ENCODE measurements around the gene OSGEPL1.
A peak's percentile ranks its signal among the peaks of the same experiment; 100 is the strongest.

OSGEPL1 gene

GRCh38 chr2:189762551-189763298 is at the start of gene OSGEPL1:
Gene OSGEPL1, minus strand, starts transcription at chr2:189762792. Its CDS starts 1,152 bp downstream, at chr2:189761640.
- Histone ChIP-seq H3K27me3 (ENCODE audit: low read depth, low read length) (no peaks in the 10 kb centered on the region), H2AFZ (ENCODE audit: low read depth, low read length) (peak within 1 kb of the TSS; percentile 100), H4K20me1 (ENCODE audit: insufficient read depth, low read length) (no peaks in the 10 kb centered on the region), H3K9me3 (ENCODE audit: insufficient read depth, low read length) (no peaks in the 10 kb centered on the region), H3K4me1 (ENCODE audit: low read length) (peaks cover 14% of the 10 kb centered on the region), H3K79me2 (ENCODE audit: low read length) (peaks cover 16% of the 10 kb centered on the region), H3K36me3 (replicated peaks; ENCODE audit: low read depth, low read length) (peaks cover 11% of the 10 kb centered on the region), H3K9ac (ENCODE audit: low read length) (peak within 1 kb of the TSS; percentile 100), H3K4me3 (ENCODE audit: low read length) (peak within 1 kb of the TSS; percentile 100), H3K27ac (ENCODE audit: low read length) (peak within 1 kb of the TSS; percentile 97), H3K4me2 (ENCODE audit: low read length) (peak within 1 kb of the TSS; percentile 75)
- TF ChIP-seq CTCF (IDR thresholded peaks at IDR 0.05; ENCODE audit: low read depth, low read length): peak; percentile 65
- no peak for TF ChIP-seq EZH2phosphoT487 (IDR thresholded peaks at IDR 0.05; ENCODE audit: low read depth)

GRCh38 chr2:189803431-189803830 is 40.8 kb upstream of the OSGEPL1 start:
- H3K27ac ChIP-seq (ENCODE audit: low read length): no peak overlapping the region
- TF ChIP-seq EZH2phosphoT487 (IDR thresholded peaks at IDR 0.05; ENCODE audit: low read depth) (no peak), CTCF (IDR thresholded peaks at IDR 0.05; ENCODE audit: low read depth, low read length) (no peak)
- no peak overlapping the region for H2AFZ ChIP-seq (ENCODE audit: low read depth, low read length)
- H3K9me3 ChIP-seq (ENCODE audit: insufficient read depth, low read length): no peaks in the 10 kb centered on the region
- peaks cover 8% of the 10 kb centered on the region; the same call in 1 of the 2 replicates for H3K79me2 ChIP-seq (ENCODE audit: low read length)
- H3K36me3 ChIP-seq (replicated peaks; ENCODE audit: low read depth, low read length): peaks cover 36% of the 10 kb centered on the region
- no peak overlapping the region for H3K4me2 ChIP-seq (ENCODE audit: low read length)
- H3K9ac ChIP-seq (ENCODE audit: low read length): no peak overlapping the region
- H3K27me3 ChIP-seq (ENCODE audit: low read depth, low read length): no peaks in the 10 kb centered on the region
- H4K20me1 ChIP-seq (ENCODE audit: insufficient read depth, low read length): peaks cover 1% of the 10 kb centered on the region; the same call in 1 of the 2 replicates
- H3K4me1 ChIP-seq (ENCODE audit: low read length): peaks cover 3% of the 10 kb centered on the region
- H3K4me3 ChIP-seq (ENCODE audit: low read length): no peak overlapping the region

- TF ChIP-seq CTCF (IDR thresholded peaks at IDR 0.05; ENCODE audit: low read depth, low read length) (no peak), EZH2phosphoT487 (IDR thresholded peaks at IDR 0.05; ENCODE audit: low read depth) (no peak)
- H3K36me3 ChIP-seq (replicated peaks; ENCODE audit: low read depth, low read length): peaks cover 32% of the 10 kb centered on the region
- H3K4me2 ChIP-seq (ENCODE audit: low read length): no peak overlapping the region
- H3K4me3 ChIP-seq (ENCODE audit: low read length): no peak overlapping the region
- H4K20me1 ChIP-seq (ENCODE audit: insufficient read depth, low read length): peaks cover 5% of the 10 kb centered on the region; the same call in 1 of the 2 replicates
- H3K9me3 ChIP-seq (ENCODE audit: insufficient read depth, low read length): no peaks in the 10 kb centered on the region
- no peak overlapping the region for H3K9ac ChIP-seq (ENCODE audit: low read length)
- H3K4me1 ChIP-seq (ENCODE audit: low read length): peaks cover 3% of the 10 kb centered on the region
- no peak overlapping the region for H3K27ac ChIP-seq (ENCODE audit: low read length)
- H3K79me2 ChIP-seq (ENCODE audit: low read length): peaks cover 13% of the 10 kb centered on the region; the same call in 1 of the 2 replicates
- H3K27me3 ChIP-seq (ENCODE audit: low read depth, low read length): no peaks in the 10 kb centered on the region
- no peak overlapping the region for H2AFZ ChIP-seq (ENCODE audit: low read depth, low read length)
Measured at GRCh38 chr2:189802396-189802912, 39.9 kb upstream of the OSGEPL1 start.

DNA sequence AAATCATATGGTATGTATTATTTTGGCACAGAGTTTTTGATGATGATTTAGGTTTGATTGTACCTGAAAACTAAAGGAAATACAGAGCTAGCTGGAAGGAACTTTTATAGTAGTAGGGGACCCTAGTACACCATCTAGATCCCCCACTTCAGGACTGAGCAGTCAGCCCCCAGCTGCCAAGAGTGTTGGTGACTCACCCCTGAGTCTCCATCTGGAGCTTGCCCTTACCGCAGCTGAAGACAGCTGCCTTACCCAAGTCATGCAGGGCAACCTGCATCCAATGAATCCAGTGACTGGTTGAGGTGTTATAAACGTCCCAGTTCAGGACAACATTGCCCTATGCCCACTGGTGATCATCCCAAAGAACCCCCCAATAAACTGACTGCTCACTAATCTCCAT is 36.9 kb upstream of the OSGEPL1 start:
- Histone ChIP-seq H3K27ac (ENCODE audit: low read length) (no peak overlapping the region), H4K20me1 (ENCODE audit: insufficient read depth, low read length) (peaks cover 5% of the 10 kb centered on the region; the same call in 1 of the 2 replicates), H3K79me2 (ENCODE audit: low read length) (peaks cover 13% of the 10 kb centered on the region; the same call in 1 of the 2 replicates), H3K9ac (ENCODE audit: low read length) (no peak overlapping the region), H3K4me2 (ENCODE audit: low read length) (no peak overlapping the region), H3K36me3 (replicated peaks; ENCODE audit: low read depth, low read length) (peaks cover 38% of the 10 kb centered on the region), H2AFZ (ENCODE audit: low read depth, low read length) (no peak overlapping the region), H3K9me3 (ENCODE audit: insufficient read depth, low read length) (no peaks in the 10 kb centered on the region), H3K27me3 (ENCODE audit: low read depth, low read length) (no peaks in the 10 kb centered on the region), H3K4me1 (ENCODE audit: low read length) (peaks cover 3% of the 10 kb centered on the region), H3K4me3 (ENCODE audit: low read length) (no peak overlapping the region)
- TF ChIP-seq CTCF (IDR thresholded peaks at IDR 0.05; ENCODE audit: low read depth, low read length) (no peak), EZH2phosphoT487 (IDR thresholded peaks at IDR 0.05; ENCODE audit: low read depth) (no peak)
